ENCODE data around the gene NFIB. TPM values are rescaled to one million over a fixed set of nuclear protein-coding genes. Genes with fewer than 3 reads are reported as not detected.

Gene NFIB
- total RNA-seq, 1 experiment from 2014 or later: 14.3 TPM

DNA sequence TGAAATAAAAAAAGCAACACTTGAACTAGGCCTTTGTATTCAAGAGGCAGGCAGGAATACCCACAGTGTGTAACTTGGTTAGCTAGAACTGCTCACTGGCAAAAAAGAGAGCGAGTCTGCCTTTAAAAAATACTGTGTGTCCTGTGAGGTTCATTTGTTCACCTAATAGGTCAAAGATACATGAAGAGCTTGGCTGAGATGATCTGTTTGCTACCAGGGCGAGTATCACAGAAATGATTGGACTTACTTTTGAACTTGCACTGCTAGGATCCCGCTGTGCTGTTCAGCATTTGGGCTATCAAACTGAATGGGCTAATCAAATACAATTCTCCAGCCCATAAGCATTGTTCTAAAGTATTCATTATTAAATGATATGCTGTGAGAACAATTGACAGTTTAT lies 229.1 kb downstream of the NFIB start:
- no peaks in the 10 kb centered on the region for H3K36me3 Mint-ChIP-seq (ENCODE audit: insufficient read depth in 1 of 3, low read depth in 3 of 3)
- no peak overlapping the region for H3K14ac ChIP-seq (ENCODE audit: insufficient read depth, low read length)
- no peak overlapping the region for H3K23ac ChIP-seq (ENCODE audit: insufficient read length, low read depth, low read length)
- H3K23me2 ChIP-seq (ENCODE audit: insufficient read length, low read depth, low read length, poor library complexity, severe bottlenecking): no peaks in the 10 kb centered on the region
- no peak for DNase-seq
- no peaks in the 10 kb centered on the region for H3K9me3 Mint-ChIP-seq
- H3K79me2 ChIP-seq (ENCODE audit: insufficient read depth, low read length): no peaks in the 10 kb centered on the region
- H3K4me3 Mint-ChIP-seq: no peak overlapping the region
- no peak overlapping the region for H3T11ph ChIP-seq (ENCODE audit: low read length)
- no peak overlapping the region for H4K5ac ChIP-seq (ENCODE audit: insufficient read length, low read depth, low read length)
- H3K27me3 Mint-ChIP-seq (ENCODE audit: low read depth): no peaks in the 10 kb centered on the region
- H2BK120ac ChIP-seq (ENCODE audit: low read depth, low read length, poor library complexity, severe bottlenecking): no peak overlapping the region
- no peak overlapping the region for H2BK15ac ChIP-seq (ENCODE audit: low read depth, low read length)
- H3K4me1 Mint-ChIP-seq: peaks cover 17 to 29% of the 10 kb centered on the region in 2 experiments
- H4K8ac ChIP-seq (replicated peaks; ENCODE audit: insufficient read length, low read depth, low read length): no peak overlapping the region
- no peak overlapping the region for H2BK20ac ChIP-seq (ENCODE audit: low read depth, low read length, poor library complexity, severe bottlenecking)
- H3K9me3 ChIP-seq (ENCODE audit: control insufficient read depth, low read depth, low read length): no peaks in the 10 kb centered on the region
- H3K4me1 ChIP-seq (ENCODE audit: insufficient read depth, low read length): no peaks in the 10 kb centered on the region
- no peak overlapping the region for H4K91ac ChIP-seq (ENCODE audit: insufficient read length, low read depth, low read length)
- no peaks in the 10 kb centered on the region for H3K79me1 ChIP-seq (ENCODE audit: insufficient read depth, low read depth, low read length, poor library complexity, severe bottlenecking)
- H3K56ac ChIP-seq (ENCODE audit: insufficient read length, low read depth, low read length): no peak overlapping the region
- TF ChIP-seq, protein P1, sequence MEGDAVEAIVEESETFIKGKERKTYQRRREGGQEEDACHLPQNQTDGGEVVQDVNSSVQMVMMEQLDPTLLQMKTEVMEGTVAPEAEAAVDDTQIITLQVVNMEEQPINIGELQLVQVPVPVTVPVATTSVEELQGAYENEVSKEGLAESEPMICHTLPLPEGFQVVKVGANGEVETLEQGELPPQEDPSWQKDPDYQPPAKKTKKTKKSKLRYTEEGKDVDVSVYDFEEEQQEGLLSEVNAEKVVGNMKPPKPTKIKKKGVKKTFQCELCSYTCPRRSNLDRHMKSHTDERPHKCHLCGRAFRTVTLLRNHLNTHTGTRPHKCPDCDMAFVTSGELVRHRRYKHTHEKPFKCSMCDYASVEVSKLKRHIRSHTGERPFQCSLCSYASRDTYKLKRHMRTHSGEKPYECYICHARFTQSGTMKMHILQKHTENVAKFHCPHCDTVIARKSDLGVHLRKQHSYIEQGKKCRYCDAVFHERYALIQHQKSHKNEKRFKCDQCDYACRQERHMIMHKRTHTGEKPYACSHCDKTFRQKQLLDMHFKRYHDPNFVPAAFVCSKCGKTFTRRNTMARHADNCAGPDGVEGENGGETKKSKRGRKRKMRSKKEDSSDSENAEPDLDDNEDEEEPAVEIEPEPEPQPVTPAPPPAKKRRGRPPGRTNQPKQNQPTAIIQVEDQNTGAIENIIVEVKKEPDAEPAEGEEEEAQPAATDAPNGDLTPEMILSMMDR (conservative IDR thresholded peaks at IDR 0.05): no peak
- no CpG with 5 or more reads among the region's 3 CpGs for WGBS (ENCODE audit: extremely low coverage, insufficient read length, low lambda C conversion rate)
- H3K27ac ChIP-seq (ENCODE audit: insufficient read length, low read depth, low read length): no peak overlapping the region
- H2BK5ac ChIP-seq (ENCODE audit: insufficient read length, low read length): no peak overlapping the region
- no peak overlapping the region for H3K4me2 ChIP-seq (ENCODE audit: insufficient read depth, insufficient read length, low read length)
- H2AK5ac ChIP-seq (ENCODE audit: insufficient read length, low read length): no peak overlapping the region
- H2BK12ac ChIP-seq (ENCODE audit: insufficient read length, low read depth, low read length): no peak overlapping the region
- H4K20me1 ChIP-seq (ENCODE audit: control insufficient read depth, insufficient read depth, insufficient read length): no peaks in the 10 kb centered on the region
- no peak overlapping the region for H3K18ac ChIP-seq (ENCODE audit: insufficient read length, low read depth, low read length)
- H3K27ac Mint-ChIP-seq: no peak overlapping the region
- no peak overlapping the region for H3K9ac ChIP-seq (ENCODE audit: extremely low read depth, insufficient read length, low read length)
- H3K4ac ChIP-seq (ENCODE audit: low read depth, low read length): no peak overlapping the region
- no peak overlapping the region for H2AFZ ChIP-seq (ENCODE audit: low read length)
- no peaks in the 10 kb centered on the region for H3K27me3 ChIP-seq (ENCODE audit: insufficient read depth, low read length)

Measured in H9 (cell line).